Astrocyte (in vitro differentiated cells and primary cell): ENCODE measurements around the gene KLHL15.

Source experiments
- CTCF ChIP-seq: IDR thresholded peaks from 2 replicates; pipeline ENCODE4 v1.5.1; 2011; ENCODE audit warnings: low read depth, mild to moderate bottlenecking, inconsistent platforms, low read length, moderate library complexity; ENCODE audit not compliant: insufficient read depth
- EZH2 ChIP-seq: IDR thresholded peaks from 2 replicates; pipeline ENCODE4 v1.6.1; 2012; ENCODE audit warnings: mild to moderate bottlenecking, low read length, inconsistent platforms; ENCODE audit not compliant: insufficient read depth

- TF ChIP-seq CTCF (no peak), EZH2 (no peak)
Measured at GRCh38 chrX:24027985-24028384, 999 bp upstream of the KLHL15 start.
